ENCODE results near the gene MACROD2.

DNA sequence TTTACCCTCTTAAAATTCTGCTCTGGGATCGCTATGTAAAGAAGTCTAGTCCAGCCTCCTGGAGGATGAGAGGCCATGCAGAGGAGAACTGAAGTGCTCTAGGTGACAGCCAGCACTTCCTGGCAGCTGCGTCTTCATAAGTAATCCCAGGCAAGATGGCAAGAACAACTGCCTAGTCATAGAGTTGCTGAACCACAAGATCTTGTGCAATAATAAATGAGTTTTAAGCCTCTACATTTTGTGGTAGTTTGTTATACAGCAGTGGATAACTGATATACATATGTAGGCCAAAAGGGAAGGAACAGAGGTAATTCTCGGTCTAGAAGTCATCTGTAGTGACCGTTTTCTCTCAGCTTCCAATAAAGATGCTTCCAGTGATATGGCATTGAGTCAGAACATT, 445.9 kb downstream of the MACROD2 start:
- TF ChIP-seq, protein P1, sequence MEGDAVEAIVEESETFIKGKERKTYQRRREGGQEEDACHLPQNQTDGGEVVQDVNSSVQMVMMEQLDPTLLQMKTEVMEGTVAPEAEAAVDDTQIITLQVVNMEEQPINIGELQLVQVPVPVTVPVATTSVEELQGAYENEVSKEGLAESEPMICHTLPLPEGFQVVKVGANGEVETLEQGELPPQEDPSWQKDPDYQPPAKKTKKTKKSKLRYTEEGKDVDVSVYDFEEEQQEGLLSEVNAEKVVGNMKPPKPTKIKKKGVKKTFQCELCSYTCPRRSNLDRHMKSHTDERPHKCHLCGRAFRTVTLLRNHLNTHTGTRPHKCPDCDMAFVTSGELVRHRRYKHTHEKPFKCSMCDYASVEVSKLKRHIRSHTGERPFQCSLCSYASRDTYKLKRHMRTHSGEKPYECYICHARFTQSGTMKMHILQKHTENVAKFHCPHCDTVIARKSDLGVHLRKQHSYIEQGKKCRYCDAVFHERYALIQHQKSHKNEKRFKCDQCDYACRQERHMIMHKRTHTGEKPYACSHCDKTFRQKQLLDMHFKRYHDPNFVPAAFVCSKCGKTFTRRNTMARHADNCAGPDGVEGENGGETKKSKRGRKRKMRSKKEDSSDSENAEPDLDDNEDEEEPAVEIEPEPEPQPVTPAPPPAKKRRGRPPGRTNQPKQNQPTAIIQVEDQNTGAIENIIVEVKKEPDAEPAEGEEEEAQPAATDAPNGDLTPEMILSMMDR (conservative IDR thresholded peaks at IDR 0.05; ENCODE audit: low read depth in 2 of 2): no peak
- TF ChIP-seq POLR2AphosphoS5 (IDR thresholded peaks at IDR 0.05; ENCODE audit: low read depth) (no peak), CREB1 (CRISPR knock-in tag; IDR thresholded peaks at IDR 0.05; ENCODE audit: low read depth) (no peak)

Measured in GM23338 (cell line).